GM23338 (cell line): Measurements from ENCODE around the gene ARL11.

ENCODE experiments used
- ZNF114 ChIP-seq: fragments of 250-450 bp; sonication (Bioruptor Pico); IDR thresholded peaks from 2 replicates; pipeline ENCODE4 v1.5.0; 2020; ENCODE audit warnings: mild to moderate bottlenecking, moderate library complexity
- TF ChIP-seq, protein P1 (sequence below), 2 experiments: fragments of 200-600 bp in 1 of 2; sonication (generic) in 1 of 2; conservative IDR thresholded peaks; 2 replicates each; pipeline versions ENCODE4 v1.5.1 to v1.6.1; 2016 to 2017; ENCODE audit warnings: antibody characterized with exemption in 2 of 2, low read depth in 2 of 2, mild to moderate bottlenecking in 2 of 2, moderate library complexity in 1 of 2

- no peak for TF ChIP-seq ZNF114 (CRISPR knock-in tag)
- TF ChIP-seq, protein P1, sequence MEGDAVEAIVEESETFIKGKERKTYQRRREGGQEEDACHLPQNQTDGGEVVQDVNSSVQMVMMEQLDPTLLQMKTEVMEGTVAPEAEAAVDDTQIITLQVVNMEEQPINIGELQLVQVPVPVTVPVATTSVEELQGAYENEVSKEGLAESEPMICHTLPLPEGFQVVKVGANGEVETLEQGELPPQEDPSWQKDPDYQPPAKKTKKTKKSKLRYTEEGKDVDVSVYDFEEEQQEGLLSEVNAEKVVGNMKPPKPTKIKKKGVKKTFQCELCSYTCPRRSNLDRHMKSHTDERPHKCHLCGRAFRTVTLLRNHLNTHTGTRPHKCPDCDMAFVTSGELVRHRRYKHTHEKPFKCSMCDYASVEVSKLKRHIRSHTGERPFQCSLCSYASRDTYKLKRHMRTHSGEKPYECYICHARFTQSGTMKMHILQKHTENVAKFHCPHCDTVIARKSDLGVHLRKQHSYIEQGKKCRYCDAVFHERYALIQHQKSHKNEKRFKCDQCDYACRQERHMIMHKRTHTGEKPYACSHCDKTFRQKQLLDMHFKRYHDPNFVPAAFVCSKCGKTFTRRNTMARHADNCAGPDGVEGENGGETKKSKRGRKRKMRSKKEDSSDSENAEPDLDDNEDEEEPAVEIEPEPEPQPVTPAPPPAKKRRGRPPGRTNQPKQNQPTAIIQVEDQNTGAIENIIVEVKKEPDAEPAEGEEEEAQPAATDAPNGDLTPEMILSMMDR (conservative IDR thresholded peaks at IDR 0.05; ENCODE audit: low read depth in 2 of 2): peak; percentile 65 to 86
Observed at GRCh38 chr13:49669735-49670309, 41.5 kb downstream of the ARL11 start.
